Measurements from ENCODE around the gene KCNIP3.
"Not testable (repeated sequence)": the region's sequence is repeated elsewhere in the genome, so short reads cannot be mapped to it uniquely, and the experiment has no call there.

The KCNIP3 gene

GRCh38 chr2:95359501-95359930 lies 62.4 kb downstream of the KCNIP3 start:
- no peak for DNase-seq (ENCODE audit: low read depth in 3 of 3, low spot score in 1 of 3)

DNA sequence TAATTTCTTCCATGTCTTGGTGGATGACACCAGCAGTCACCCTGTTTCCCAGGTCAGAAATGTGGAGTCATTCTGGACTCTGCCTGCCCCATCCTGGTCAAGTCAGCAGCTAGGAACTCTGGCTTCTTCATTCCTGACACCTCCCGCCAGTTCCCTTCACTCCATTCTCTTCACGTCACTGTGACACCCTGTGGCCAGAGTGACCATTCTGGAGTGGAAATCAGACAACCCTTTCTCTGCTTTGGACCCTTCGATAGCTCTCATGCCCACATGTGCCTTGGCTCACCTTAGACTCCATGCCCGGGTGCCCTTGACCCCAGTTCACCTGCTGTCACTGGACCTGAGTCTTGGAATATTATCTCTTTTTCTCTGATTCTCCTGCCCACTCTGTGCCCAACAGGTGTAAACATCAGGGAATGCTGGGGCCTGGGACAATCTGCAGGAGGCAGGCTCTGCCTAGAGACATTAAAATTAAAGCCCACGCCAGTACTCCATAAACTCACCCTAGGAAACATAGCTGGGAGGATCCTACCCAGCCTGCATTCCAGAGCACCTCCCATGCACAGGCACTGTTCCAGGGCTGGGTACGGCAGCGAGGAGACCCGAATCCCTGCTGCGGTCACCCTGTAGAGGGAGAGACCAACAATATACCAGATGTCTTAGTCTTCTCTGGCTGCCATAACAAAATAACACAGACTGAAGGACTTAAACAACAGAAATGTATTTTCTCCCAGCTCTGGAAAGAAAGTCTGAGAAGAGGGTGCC lies 64.3 kb downstream of the KCNIP3 start:
- no peak for DNase-seq (ENCODE audit: low read depth in 3 of 3, low spot score in 1 of 3)

DNA sequence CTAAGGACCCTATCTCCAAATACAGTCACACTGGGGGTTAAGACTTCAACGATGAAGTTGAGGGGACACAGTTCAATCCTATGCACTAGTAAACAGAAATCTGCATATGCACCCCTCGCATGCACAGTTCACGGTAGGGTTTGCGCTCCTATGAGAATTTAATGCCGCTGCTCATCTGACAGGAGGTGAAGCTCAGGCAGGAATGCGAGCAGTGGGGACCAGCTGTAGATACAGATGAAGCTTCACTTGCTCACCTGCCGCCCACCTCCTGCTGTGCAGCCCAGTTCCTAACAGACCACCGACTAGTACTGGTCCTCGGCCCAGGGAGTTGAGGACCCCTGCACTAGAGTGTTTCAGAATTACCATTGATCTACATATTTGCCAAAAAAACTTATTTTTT lies 65.3 kb downstream of the KCNIP3 start:
- DNase-seq (ENCODE audit: low read depth in 3 of 3, low spot score in 1 of 3) = no peak

- no peak for DNase-seq (ENCODE audit: low read depth in 3 of 3, low spot score in 1 of 3)
These were observed 69.4 kb downstream of the KCNIP3 start for GRCh38 chr2:95366514-95366913.

GRCh38 chr2:95372216-95372829 lies 75.2 kb downstream of the KCNIP3 start:
- DNase-seq (ENCODE audit: low read depth in 3 of 3, low spot score in 1 of 3) = no peak

DNA sequence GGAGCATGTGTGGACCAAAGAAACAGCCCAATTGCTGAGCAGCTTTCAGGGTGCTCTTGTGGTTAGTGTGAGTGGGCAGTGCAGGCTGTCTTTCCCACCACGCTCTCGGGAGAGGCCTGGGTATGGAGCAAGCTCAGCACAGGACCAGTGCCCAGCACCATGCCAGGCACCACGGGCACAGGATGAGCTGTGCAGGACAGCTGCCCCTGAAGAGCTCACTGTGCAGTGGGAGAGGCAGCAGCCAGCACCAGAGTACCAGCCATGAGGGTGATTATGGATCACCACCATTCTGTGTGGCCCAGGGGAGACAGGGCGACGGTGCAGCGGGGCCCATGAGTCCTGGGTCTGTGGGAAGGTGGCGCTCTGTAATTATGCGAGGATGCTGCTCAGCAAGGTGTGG lies 75.7 kb downstream of the KCNIP3 start:
- no peak for DNase-seq (ENCODE audit: low read depth in 3 of 3, low spot score in 1 of 3)

DNA sequence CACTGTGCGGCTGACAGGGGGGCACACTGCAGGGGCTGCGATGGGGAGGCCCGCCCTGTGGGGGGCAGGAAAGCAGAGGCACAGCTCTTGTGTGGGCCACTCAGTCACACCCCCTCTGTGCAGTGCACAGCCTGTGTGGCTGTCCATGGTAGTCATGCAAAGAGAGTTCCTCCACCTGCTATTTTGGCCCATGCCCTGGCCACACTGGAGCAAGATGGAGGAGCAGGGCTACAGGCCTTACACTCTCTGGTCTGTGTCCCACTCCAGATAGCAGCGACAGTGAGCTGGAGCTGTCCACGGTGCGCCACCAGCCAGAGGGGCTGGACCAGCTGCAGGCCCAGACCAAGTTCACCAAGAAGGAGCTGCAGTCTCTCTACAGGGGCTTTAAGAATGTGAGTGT lies 76.9 kb downstream of the KCNIP3 start:
- DNase-seq (ENCODE audit: low read depth in 3 of 3, low spot score in 1 of 3) = no peak

DNA sequence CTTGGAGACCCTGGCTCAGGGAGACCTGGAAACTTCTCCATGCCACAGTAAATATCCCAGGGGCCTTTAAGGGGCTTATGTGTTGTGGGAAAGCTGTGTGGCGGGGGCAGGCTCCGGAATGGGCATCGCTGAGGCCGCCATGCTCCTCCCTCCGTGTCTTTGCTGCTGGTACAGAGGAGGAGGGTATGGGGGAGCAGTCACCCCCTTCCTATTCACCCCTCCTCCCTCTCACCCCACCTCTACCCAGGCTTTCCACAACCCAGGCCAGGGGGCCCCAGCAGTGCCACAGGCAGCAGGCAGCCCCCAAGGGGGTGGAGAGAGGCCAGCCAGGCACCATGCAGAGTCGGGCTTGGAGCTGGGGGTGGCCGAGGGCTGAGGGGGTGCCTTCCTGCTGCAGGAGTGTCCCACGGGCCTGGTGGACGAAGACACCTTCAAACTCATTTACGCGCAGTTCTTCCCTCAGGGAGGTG lies 77.3 kb downstream of the KCNIP3 start:
- no peak for DNase-seq (ENCODE audit: low read depth in 3 of 3, low spot score in 1 of 3)

GRCh38 chr2:95374921-95375471 lies 77.8 kb downstream of the KCNIP3 start:
- no peak for DNase-seq (ENCODE audit: low read depth in 3 of 3, low spot score in 1 of 3)

GRCh38 chr2:95375532-95376150 lies 78.5 kb downstream of the KCNIP3 start:
- no peak for DNase-seq (ENCODE audit: low read depth in 3 of 3, low spot score in 1 of 3)

DNA sequence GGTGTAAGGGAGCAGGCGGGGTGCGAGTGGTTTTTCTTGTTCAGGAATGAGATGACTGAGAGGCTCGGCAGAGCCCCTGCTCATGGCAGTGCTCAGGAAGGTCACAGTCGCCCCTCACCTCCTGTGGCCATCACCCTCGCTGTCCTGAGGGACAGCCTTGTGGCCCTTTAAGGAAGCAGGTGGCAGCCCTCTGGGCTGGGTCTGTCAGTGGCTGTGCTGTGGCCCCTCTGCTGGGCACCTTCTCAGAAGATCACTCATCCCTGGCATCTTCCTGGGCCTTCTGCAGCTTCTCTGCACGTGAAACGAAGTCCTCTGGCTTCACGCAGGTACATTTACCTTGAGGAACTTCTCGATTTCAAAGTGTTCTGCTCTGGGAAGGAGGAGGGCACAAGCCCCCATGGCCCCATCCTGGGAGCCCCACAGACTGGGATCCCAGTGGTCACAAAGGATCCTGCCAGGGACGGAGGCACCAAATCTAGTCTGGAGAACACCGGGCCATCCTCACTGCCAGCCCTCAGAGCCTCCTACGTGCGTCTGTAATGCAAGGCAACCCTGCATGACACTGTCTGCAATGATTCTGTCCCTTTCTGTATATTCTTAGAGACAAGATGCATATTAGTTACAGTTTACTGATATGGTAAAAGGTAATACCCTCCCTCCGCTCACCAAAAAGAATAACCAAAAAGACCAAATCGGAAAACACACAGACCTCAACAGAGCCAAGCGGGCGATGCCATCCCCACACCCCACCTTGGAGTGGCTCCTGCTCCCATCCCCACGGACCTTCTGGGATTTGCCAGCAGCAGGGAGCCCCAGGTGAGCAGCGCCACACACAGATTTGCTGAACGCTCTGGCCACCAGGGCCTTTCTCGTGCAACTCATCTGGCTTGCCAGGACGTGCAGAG lies 79.4 kb downstream of the KCNIP3 start:
- no peak for DNase-seq (ENCODE audit: low read depth in 3 of 3, low spot score in 1 of 3)

DNA sequence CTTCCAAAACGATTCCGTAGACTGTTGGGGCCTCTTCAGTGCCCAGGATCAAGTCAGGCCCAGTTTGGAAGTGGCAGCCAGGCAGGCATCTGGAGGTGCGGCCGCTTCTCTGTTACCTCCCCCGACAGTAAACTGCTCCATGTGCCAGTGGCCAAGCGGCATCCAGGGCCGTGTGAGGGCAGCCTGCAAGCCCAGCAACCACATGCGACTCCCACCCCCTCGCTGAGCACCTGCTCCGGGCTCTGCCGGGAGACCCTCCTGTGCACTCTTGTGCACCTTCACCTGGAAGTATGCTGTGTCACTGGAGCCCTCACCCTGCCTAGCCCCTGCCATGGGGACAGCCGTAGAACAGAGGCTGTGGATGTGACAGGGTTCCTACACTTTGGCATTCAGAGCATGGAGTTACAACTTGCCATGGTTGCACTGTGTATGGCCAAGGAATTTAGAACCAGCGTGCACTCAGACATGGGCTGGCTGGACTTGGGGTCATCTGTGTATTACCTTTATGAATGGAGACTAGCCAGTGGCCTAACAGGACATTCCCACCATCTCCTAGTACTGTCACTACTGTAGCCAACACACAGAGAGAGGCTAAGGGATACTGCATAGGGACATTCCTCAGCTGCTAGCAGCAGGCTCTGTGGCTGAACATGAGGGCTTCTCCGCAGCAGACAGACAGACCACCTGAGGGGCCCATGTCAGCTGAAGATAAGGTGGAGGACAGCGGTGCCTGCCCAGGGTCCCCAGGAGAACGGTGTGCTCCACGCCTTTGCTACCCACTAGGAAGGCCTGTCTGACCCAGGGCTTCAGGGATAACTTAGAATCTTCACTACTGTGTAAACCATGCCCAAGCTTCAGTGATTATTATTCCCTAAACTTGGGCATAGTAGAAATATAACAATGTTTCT lies 80.3 kb downstream of the KCNIP3 start:
- DNase-seq (ENCODE audit: low read depth in 3 of 3, low spot score in 1 of 3) = no peak

DNA sequence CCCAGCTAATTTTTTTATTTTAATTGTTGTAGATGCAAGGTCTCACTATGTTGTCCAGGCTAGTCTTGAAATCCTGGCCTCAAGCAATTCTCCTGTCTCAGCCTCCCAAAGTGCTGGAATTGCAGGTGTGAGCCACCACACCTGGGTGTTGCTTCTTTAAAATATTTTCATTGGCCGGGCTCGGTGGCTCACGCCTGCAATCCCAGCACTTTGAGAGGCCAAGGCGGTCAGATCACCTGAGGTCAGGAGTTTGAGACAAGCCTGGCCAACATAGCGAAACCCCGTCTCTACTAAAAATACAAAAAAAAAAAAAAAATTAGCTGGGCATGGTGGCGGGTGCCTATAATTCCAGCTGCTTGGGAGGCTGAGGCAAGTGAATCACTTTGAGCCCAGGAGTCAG lies 81.1 kb downstream of the KCNIP3 start:
- DNase-seq (ENCODE audit: low read depth in 3 of 3, low spot score in 1 of 3) = not testable (repeated sequence)

GRCh38 chr2:95379371-95379831 lies 82.3 kb downstream of the KCNIP3 start:
- DNase-seq (ENCODE audit: low read depth in 3 of 3, low spot score in 1 of 3) = no peak

DNA sequence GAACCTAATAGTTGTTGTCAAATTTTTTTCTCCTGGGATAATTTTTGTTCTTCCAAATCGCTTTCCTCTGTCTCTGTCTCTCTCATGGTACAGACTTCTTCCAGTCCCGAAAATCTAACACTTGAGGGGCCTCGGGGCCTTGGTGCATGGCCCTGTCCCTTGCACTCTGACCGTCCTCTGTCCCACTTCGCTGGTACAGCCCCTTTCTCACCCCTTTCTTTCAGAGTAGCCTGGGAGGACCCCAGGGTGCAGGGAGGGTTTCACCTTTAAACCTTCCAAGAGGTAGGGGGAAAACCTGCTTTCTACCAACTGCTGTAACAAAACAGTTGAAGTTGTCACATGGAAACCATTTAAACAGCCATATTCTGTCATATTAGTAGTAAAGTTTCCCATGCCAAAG lies 83.1 kb downstream of the KCNIP3 start:
- DNase-seq (ENCODE audit: low read depth in 3 of 3, low spot score in 1 of 3) = no peak

DNA sequence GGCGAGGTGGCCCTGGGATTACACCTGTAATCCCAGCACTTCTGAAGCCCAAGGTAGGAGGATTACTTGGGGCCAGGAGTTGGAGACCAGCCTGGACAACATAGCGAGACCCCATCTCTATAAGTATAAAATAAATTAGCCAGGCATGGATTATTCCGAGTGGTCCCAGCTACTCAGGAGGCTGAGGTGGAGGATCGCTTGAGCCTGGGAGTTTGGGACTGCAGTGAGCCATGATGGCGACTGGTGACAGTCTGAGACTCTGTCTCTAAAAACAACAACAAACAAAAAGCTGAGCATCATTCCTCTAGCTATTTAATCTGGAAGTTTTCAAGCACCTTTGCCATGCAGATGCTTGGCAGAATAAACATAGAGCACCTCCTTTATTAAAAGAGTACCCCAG lies 83.6 kb downstream of the KCNIP3 start:
- no peak for DNase-seq (ENCODE audit: low read depth in 3 of 3, low spot score in 1 of 3)

GRCh38 chr2:95381212-95382191 lies 84.4 kb downstream of the KCNIP3 start:
- DNase-seq (ENCODE audit: low read depth in 3 of 3, low spot score in 1 of 3) = no peak

DNA sequence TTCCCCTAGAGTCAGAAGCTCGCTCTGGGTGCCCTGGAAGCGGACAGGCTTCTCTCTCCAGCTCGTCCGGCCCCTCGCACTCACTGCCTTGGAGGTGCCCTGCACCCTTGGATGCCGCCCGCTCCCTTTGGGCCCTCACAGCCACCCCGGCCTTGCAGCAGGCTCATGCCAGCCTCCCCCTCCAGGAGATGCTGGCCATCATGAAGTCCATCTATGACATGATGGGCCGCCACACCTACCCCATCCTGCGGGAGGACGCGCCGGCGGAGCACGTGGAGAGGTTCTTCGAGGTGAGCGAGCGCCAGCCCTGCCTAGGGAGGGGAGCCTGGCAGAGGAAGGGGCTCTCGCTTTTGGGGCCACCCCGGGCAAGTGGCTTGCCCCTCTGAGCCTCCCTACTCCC lies 85.0 kb downstream of the KCNIP3 start:
- no peak for DNase-seq (ENCODE audit: low read depth in 3 of 3, low spot score in 1 of 3)

Data from stimulated activated CD4-positive, alpha-beta T cell treated with anti-CD3 and anti-CD28 coated beads, TNF-alpha, amount 100 ng/mL, for 1 hour (primary cell).